Measurements from ENCODE around the gene TRIM51.
"Not testable (repeated sequence)": the region's sequence is repeated elsewhere in the genome, so short reads cannot be mapped to it uniquely, and the experiment has no call there.

TRIM51 gene, protein sequence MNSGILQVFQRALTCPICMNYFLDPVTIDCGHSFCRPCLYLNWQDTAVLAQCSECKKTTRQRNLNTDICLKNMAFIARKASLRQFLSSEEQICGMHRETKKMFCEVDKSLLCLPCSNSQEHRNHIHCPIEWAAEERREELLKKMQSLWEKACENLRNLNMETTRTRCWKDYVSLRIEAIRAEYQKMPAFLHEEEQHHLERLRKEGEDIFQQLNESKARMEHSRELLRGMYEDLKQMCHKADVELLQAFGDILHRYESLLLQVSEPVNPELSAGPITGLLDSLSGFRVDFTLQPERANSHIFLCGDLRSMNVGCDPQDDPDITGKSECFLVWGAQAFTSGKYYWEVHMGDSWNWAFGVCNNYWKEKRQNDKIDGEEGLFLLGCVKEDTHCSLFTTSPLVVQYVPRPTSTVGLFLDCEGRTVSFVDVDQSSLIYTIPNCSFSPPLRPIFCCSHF

DNA sequence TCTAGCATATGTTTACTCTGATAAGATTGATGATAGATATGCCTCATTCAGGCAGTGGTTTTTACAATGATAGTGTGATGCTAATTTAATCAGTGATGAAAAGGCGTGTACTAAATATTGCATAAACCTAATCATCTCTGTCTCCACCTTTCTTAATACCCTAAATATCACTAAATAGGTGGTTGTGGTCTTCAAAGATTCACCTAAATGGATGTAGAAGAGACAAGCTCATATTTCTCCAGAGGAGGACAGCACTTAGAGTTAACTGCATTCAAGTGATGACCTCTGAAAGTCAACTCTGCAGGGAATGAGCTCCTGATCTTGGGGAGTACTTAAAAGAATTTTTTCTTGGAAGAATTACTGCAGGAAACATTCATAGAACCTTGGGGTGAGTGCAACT, at the start of gene TRIM51:
TSS of gene TRIM51 (plus strand) at position 301 of the 400 bp plus-strand sequence. CDS start 2,132 bp downstream, outside the sequence.
- H3K9me3 Mint-ChIP-seq, result peaks cover 66% of the 10 kb centered on the region
- not testable (repeated sequence) for H3K4me3 Mint-ChIP-seq; H3K36me3 Mint-ChIP-seq (ENCODE audit: low read depth)

DNA sequence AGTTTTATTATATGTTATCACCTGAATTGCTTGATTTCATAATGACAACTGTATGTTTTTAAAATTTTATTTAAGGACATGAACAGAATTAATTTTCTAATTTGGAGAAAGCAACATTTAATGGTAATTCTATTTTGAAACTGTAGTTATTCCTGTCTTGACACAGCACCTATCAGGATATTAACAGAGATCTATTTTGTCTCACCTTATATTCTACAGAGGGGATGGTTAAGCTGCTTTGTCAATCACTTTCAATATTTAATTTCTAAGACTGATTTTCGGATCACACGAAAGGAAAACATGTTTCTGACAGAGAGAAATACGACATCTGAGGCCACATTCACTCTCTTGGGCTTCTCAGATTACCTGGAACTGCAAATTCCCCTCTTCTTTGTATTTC, 44.6 kb upstream of the TRIM51 start, which contains the start of gene OR5D16:
TSS of gene OR5D16 (plus strand) at position 301 of the 400 bp plus-strand sequence. CDS start at position 301, 0 bp downstream.
- no peak within 1 kb of the TSS for H3K27ac Mint-ChIP-seq
- H3K27me3 Mint-ChIP-seq (ENCODE audit: low read depth, poor library complexity), result no peaks in the 10 kb centered on the region
- DNase-seq, result no peak
- H3K4me3 Mint-ChIP-seq, result no peak within 1 kb of the TSS
- peaks cover 59% of the 10 kb centered on the region for H3K9me3 Mint-ChIP-seq
- H3K36me3 Mint-ChIP-seq (ENCODE audit: low read depth), result peaks cover 4% of the 10 kb centered on the region
- no peaks in the 10 kb centered on the region for H3K4me1 Mint-ChIP-seq
- TF ChIP-seq, protein P1, sequence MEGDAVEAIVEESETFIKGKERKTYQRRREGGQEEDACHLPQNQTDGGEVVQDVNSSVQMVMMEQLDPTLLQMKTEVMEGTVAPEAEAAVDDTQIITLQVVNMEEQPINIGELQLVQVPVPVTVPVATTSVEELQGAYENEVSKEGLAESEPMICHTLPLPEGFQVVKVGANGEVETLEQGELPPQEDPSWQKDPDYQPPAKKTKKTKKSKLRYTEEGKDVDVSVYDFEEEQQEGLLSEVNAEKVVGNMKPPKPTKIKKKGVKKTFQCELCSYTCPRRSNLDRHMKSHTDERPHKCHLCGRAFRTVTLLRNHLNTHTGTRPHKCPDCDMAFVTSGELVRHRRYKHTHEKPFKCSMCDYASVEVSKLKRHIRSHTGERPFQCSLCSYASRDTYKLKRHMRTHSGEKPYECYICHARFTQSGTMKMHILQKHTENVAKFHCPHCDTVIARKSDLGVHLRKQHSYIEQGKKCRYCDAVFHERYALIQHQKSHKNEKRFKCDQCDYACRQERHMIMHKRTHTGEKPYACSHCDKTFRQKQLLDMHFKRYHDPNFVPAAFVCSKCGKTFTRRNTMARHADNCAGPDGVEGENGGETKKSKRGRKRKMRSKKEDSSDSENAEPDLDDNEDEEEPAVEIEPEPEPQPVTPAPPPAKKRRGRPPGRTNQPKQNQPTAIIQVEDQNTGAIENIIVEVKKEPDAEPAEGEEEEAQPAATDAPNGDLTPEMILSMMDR (IDR thresholded peaks at IDR 0.05), result no peak

More for the DNA sequence above, at the start of gene TRIM51:
- not testable (repeated sequence) for H3K4me1 Mint-ChIP-seq; H3K27me3 Mint-ChIP-seq (ENCODE audit: low read depth, poor library complexity); DNase-seq; H3K27ac Mint-ChIP-seq

DNA sequence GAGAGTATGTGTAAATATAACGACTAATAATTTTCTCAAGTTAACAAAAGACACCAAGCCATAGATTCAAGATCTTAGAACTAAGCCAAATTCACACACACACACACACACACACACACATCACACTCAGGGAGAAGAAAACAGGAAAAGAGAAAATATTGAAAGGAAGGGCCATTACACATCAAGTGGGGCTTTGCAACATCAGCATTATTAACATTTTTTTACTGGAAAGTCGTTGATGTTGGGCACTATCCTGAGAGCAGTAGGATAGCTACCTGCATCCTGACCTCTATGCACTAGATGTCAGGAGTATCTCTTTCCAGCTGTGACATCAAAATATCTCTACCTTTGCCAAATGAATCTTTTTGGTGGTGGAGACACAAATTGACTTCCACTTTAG, 35.6 kb upstream of the TRIM51 start:
- no peaks in the 10 kb centered on the region for H3K36me3 Mint-ChIP-seq (ENCODE audit: low read depth)

DNA sequence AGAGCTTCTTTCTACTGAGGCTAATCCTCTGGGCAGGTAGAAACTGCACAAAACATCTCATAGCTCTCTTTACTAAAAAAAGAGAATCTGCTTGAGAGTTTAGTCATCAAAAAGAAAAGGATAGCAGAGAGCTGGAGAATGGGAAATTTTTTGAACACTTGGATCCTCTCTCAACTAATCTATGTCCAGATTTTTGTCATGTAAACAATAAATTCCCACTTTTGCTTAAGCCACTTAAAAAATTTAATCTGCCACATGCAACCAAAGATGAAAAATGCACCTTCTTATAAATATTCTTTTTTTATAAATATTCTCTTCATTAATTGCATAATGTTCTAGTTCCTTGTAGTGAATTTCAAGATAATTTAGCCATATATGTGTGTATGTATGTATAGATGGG, 34.1 kb upstream of the TRIM51 start:
- Mint-ChIP-seq H3K27ac (no peak overlapping the region), H3K4me1 (no peaks in the 10 kb centered on the region), H3K27me3 (ENCODE audit: low read depth, poor library complexity) (peaks cover 3% of the 10 kb centered on the region), H3K36me3 (ENCODE audit: low read depth) (no peaks in the 10 kb centered on the region), H3K4me3 (no peak overlapping the region), H3K9me3 (peaks cover 64% of the 10 kb centered on the region)
- TF ChIP-seq, protein P1 (IDR thresholded peaks at IDR 0.05), result no peak
- no peak for DNase-seq

More for the DNA sequence above, 35.6 kb upstream of the TRIM51 start:
- Mint-ChIP-seq H3K27ac (no peak overlapping the region), H3K4me1 (no peaks in the 10 kb centered on the region), H3K9me3 (peaks cover 54% of the 10 kb centered on the region), H3K27me3 (ENCODE audit: low read depth, poor library complexity) (no peaks in the 10 kb centered on the region), H3K4me3 (no peak overlapping the region)
- DNase-seq, result no peak
- TF ChIP-seq, protein P1 (IDR thresholded peaks at IDR 0.05), result no peak

DNA sequence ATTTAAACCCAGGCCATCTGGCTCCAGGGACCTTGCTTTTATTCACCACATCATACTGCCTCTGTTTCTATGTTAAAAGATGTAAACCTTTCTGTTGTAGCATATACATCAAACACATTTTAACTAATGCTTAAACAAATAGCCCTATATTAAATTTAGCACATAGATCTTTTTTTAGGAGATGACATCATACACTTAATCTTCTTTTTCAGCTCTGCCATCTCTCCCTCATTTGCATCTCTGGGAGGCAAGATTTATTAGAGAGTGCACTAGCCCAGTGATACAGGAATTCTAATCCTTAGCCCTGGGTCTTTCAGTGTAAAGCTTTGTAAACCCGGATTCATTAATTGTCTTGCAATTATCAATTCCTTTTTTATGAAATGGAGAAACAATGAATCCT, 31.0 kb upstream of the TRIM51 start:
- H3K27ac Mint-ChIP-seq, result no peak overlapping the region
- no peaks in the 10 kb centered on the region for H3K4me1 Mint-ChIP-seq
- DNase-seq, result no peak
- no peak overlapping the region for H3K4me3 Mint-ChIP-seq
- TF ChIP-seq, protein P1 (IDR thresholded peaks at IDR 0.05), result no peak
- peaks cover 3% of the 10 kb centered on the region for H3K27me3 Mint-ChIP-seq (ENCODE audit: low read depth, poor library complexity)
- H3K36me3 Mint-ChIP-seq (ENCODE audit: low read depth), result no peaks in the 10 kb centered on the region
- H3K9me3 Mint-ChIP-seq, result peaks cover 55% of the 10 kb centered on the region

DNA sequence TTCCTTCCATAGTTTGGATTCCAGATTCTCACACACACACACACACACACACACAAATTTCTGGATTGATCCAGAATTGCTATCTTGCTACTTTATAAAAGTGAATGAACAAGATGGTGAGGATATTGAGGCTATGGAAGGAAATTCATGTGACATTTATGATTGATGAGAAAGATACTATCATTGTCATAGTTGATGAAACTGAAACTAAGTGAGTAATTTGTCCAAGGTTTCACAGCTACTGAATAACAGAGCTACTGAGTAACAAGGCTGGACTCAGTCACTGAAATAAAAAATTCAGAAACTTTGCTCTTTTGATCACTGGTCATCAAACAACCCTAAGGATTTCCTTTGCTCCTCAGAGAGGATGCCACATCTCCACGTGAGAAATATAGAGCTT, 28.4 kb upstream of the TRIM51 start:
- H3K4me3 Mint-ChIP-seq, result no peak overlapping the region
- H3K4me1 Mint-ChIP-seq, result no peaks in the 10 kb centered on the region
- peaks cover 68% of the 10 kb centered on the region for H3K9me3 Mint-ChIP-seq
- H3K36me3 Mint-ChIP-seq (ENCODE audit: low read depth), result no peaks in the 10 kb centered on the region
- no peak for DNase-seq
- TF ChIP-seq, protein P1 (IDR thresholded peaks at IDR 0.05), result no peak
- H3K27me3 Mint-ChIP-seq (ENCODE audit: low read depth, poor library complexity), result peaks cover 3% of the 10 kb centered on the region
- no peak overlapping the region for H3K27ac Mint-ChIP-seq

DNA sequence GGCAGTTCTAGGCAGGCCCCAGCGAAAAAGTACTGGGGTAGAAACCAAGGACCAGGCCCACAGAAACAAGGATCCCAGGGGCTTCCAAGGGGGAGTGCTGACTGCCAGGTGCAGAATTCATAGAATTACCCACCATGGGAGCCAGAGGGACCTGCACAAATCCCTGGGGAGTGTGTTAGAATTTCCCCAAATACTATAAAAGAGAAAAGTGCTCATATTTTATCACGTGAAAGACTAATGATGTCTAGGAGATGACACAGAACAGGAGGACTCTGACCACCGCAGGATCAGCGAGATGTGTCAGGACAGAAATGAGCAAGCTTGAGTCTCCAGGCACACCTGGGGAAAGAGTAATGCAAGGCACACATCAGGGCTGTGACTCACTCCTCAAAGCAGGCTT, 15.7 kb upstream of the TRIM51 start:
- H3K27ac Mint-ChIP-seq; DNase-seq; H3K36me3 Mint-ChIP-seq (ENCODE audit: low read depth); H3K27me3 Mint-ChIP-seq (ENCODE audit: low read depth, poor library complexity); H3K4me3 Mint-ChIP-seq; H3K4me1 Mint-ChIP-seq: not testable (repeated sequence)
- H3K9me3 Mint-ChIP-seq, result peaks cover 87% of the 10 kb centered on the region

DNA sequence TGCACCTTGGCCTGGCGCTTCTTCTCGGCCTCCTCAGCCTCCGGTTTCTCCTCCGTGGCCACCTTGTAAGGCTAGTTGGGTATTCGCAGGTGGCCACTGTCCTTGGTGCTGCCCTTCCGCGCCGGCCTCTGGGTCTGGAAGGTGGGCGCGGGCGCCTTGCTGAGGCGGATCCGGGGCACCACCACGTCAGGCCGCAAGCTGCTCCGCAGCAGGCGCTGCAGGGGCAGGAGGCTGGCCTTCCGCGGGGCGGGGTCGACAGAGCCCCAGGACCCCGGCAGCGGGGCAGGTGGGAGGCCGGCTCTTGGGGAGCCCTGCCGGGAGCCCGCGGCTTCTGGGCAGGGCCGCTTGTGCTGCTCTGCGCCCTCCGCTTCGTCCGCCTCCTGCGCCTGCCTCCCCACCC, 10.4 kb upstream of the TRIM51 start:
- not testable (repeated sequence) for H3K36me3 Mint-ChIP-seq (ENCODE audit: low read depth); H3K27me3 Mint-ChIP-seq (ENCODE audit: low read depth, poor library complexity); H3K4me3 Mint-ChIP-seq; DNase-seq; H3K4me1 Mint-ChIP-seq; H3K27ac Mint-ChIP-seq
- H3K9me3 Mint-ChIP-seq, result peaks cover 65% of the 10 kb centered on the region

DNA sequence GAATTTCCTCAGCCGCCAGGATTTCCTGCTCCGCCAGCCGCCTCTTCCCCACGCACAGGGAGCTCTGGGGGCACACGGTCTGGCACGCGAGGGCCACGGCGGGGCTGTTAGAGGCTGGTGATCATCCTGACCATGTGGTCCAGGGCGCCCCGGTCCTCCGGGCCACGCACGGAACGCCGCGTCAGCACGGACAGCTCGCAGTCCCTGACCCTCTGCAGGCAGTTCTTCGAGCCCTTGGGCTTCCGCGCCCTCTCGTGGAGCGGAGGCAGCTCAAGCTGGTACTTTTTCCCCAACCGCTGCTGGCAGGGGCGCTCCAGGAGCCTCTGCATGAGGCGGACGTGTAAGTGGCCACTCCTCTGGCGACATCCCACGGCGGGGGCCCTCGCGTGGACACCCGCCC, 10.0 kb upstream of the TRIM51 start:
- H3K4me3 Mint-ChIP-seq; H3K36me3 Mint-ChIP-seq (ENCODE audit: low read depth); DNase-seq; H3K27ac Mint-ChIP-seq; H3K27me3 Mint-ChIP-seq (ENCODE audit: low read depth, poor library complexity); H3K4me1 Mint-ChIP-seq: not testable (repeated sequence)
- H3K9me3 Mint-ChIP-seq, result peaks cover 65% of the 10 kb centered on the region
